HG03521 (cell line): Measurements from ENCODE around the gene RBFOX2.

Experiments used
- ATAC-seq: cut with Tn5 transposase; IDR thresholded peaks from one replicate; pipeline ENCODE4 v1.9.1; 2021; ENCODE audit warnings: mild to moderate bottlenecking, moderate library complexity; ENCODE audit not compliant: unreplicated experiment

RBFOX2 gene

DNA sequence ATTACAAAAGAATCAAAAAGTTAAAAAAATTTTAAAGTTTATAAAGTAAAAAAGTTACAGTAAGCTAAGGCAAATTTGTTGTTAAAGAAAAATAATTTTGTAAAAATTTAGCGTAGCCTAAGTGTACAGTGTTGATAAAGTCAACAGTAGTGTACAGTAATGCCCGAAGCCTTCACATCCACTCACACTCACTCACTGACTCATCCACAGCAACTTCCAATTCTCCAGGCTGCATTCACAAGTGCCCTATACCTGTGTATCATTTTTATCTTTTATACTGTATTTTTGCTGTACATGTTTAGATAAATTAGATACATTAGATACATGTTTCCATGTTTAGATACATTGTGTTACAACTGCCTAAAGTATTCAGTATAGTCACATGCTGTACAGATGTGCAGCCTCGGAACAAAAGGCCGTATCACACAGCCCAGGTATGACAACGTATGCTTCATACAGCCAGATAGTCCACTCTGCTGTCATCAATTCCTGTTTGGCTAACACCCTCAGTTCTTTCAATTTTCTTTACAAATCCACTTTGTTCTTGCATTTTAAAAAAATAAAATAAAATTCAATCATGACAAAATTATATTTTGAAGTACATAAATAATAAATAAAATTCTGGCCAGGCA, 80.7 kb downstream of the RBFOX2 start:
- ATAC-seq, result no peak

GRCh38 chr22:35944458-35944857, 84.2 kb downstream of the RBFOX2 start:
- no peak for ATAC-seq

DNA sequence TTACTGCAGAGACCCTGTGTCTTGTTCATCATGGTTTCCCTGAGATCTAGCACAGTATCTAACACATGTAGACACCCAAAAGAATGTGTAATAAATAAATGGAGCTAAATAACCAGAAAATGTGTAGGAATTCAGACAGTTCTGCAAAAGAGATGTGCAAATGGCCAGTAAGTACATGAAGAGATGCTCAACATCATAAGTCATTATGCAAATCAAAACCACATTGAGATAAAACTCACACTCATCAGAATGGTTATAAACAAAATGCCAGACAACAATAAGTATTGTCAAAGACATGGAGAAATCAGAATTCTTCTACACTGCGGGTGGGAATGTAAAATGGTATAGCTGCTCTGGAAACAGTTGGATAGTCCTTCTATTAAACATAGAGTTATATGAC, 88.5 kb downstream of the RBFOX2 start:
- ATAC-seq, result no peak

DNA sequence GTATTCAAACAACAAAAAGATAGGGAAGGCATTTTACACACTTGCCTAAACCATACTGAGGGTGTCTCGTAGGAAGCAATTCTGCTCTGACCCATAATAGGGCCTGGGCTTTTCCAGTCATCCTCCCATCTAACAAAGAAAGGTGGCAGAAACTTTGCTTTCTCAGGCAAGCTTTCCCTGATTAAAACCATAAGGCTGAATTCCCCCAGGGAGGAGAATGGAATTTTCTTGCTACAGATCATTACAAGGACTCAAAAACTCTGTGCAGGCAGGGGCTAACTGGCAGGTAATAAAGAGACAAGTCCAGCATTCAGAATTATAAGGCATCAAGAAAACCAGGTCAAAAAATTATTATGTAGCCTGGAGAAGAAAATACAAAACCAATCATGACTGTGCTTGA, 90.4 kb downstream of the RBFOX2 start:
- no peak for ATAC-seq

DNA sequence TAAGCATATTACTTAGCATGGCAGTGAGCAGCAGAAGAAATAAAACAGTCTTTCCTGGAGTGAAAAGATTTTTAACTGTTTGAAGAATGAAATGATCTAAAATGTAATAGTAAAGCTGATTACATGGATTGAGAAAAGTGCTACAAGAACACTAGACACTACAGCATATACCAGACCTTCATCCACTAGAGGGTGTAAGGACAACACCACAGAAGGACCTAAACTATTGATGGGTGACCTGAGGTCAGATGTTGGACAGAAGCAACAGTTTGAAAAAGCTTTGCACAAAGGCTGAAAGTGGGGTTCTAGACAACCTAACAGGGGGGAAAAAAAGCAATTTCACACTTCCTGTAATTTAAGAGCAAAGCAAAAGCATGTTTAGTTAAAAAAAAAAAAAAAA, 97.7 kb downstream of the RBFOX2 start:
- no peak for ATAC-seq

DNA sequence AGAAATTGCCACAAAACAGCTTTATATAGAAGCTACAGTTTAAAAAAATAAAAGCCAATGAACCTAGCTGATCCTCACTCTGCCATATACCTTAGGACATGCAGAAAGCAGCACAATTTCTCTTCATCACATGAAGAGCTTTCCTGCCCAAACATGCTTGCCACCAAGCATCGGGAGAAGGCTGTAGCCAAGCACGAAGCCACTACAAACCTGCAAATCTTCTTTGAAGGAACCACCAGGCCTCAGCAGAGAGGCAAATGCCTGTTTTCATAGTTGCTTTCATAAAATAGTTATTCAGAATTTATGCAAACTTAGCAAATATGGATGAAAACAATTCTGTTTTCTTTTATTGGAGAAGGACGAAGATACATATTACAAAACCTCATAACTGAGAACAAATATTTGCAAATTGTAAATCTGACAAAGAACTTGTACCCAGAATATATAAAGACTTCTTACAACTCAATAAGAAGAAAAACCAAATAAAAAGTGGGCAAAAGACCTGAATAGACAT, 100.3 kb downstream of the RBFOX2 start:
- ATAC-seq, result no peak

DNA sequence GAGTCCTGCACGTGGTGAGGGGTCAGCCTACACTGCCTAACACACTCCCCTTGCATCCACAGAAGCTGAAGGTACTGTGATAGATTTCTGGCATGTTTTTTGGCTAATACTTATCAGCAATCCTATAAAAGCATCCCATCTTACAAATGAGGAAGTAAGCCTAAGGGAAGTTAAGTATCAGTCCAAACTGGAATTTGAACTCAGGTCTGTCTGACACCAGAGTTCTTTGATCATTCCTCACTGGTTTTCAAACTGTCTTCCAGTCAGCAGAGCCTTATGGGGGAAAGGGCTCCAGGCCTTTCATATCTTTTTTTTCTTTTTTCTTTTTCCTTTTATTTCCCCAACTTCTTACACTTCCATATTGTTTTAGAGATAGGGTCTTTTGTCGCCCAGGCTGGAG, 105.6 kb downstream of the RBFOX2 start:
- ATAC-seq, result no peak

DNA sequence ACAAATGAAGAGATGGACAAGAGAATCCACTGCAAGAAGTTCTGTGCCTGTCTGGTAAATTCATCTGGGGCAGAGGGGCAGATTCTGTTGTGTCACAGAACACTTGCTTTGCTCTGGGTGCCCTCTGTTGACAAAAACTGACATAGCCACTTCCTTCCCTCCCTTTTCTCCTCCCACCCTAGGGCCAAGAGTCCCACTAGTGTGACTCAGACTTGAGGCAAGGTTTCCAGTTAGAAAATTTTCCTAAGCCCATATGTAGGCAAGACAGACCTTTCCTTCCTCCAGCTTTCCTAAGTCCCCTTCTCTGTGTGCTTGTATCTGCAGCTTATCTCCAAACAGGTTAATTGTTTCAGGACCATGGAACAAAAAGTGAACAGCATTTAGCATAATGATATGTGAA, 106.8 kb downstream of the RBFOX2 start:
- no peak for ATAC-seq

DNA sequence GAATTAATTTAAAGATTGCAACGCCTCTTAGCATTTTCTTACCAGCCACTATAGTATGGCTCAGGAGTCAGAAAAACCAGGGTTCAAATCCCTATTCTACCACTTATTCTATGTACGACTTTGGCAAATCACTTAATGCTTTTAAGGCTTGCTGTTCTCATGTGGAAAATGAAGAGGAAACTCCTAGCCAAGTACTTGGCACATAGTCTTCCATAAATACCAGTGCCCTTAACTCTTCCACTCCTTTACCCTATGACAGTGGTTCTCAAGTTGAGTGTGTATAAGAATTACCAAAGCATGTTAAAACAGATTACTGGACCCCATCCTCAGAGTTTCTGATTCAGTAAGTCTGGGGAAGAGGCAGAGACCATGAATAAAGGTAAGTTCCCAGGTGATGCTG, 107.6 kb downstream of the RBFOX2 start:
- no peak for ATAC-seq

DNA sequence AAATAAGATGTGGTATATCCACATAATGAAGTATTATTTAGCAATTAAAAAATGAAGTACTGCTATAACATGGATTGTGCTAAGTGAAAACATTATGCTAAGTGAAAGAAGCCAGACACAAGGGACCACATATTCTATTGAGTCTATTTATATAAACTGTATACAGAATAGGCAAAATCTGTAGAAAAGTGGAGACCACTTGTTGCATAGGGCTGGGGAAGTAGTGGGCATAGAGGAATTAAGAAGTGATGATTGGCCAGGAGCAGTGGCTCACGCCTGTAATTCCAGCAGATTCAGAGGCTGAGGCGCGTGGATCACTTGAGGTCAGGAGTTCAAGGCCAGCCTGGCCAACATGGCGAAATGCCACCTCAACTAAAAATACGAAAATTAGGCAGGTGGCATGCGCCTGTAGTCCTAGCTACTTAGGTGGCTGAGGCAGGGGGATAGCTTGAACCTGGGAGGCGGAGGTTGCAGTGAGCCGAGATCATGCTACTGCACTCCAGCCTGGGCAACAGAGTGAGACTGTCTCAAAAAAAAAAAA, 109.6 kb downstream of the RBFOX2 start:
- no peak for ATAC-seq

DNA sequence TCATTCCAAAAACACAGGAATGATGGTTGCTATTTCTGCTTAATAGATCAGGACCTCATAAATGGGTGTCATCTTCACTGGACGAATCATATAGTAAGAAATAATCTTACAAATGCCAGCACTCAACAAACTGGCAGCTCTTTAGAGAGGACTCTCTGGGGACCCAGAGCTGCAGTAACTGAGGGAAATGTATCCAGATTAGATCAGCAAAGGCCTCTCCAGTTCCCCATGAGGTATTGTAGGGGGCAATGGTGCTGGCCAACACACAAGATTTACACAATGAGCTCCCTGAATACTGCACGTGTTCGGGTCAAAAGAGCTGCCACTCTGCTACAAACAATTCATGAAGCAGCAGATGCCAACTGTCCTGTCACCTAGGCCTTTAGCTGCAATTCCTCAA, 110.2 kb downstream of the RBFOX2 start:
- no peak for ATAC-seq

GRCh38 chr22:35917651-35918050, 111.0 kb downstream of the RBFOX2 start:
- no peak for ATAC-seq

- no peak for ATAC-seq
Measured at GRCh38 chr22:35915477-35916013, 113.1 kb downstream of the RBFOX2 start.

DNA sequence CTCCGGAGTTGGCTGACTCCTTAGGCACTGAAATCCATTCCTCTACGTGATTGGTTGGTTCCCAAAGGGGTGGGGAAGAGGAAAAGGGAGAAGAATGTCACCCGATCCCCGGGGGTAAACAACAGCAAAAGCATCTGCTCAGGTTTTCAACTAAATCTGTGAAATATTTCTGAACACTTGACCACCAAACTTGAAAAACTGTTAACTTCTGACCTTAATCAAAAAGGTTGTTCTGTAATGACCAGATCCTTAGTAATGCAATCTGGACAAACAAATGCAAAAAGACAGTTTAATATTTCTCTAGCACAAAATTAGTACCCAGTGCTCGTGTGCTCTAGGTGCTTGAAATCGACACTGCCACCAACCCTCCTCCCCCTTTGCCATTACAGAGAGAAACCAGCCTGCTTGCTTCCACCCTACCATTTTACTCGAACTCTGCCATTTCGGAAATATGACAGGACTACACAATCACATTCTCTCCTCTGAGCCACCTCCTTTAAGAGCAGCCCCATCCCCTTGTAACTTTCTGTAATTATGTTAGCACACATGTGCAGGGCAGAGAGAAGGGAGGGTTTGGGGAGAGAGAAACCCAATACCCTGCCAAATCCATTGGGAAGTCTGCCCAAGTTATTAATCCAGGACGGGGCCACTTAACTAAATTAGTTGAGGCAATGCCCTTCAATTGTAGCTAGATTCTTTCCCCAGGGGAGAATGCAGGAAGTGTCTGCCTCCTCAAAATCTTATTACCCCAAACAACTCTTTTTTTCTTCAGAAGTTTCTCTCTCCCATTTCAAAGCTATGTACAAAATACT, 113.8 kb downstream of the RBFOX2 start:
- no peak for ATAC-seq

GRCh38 chr22:35914357-35914664, 114.3 kb downstream of the RBFOX2 start:
- no peak for ATAC-seq

- ATAC-seq, result no peak
Measured at GRCh38 chr22:35913925-35914324, 114.7 kb downstream of the RBFOX2 start.

DNA sequence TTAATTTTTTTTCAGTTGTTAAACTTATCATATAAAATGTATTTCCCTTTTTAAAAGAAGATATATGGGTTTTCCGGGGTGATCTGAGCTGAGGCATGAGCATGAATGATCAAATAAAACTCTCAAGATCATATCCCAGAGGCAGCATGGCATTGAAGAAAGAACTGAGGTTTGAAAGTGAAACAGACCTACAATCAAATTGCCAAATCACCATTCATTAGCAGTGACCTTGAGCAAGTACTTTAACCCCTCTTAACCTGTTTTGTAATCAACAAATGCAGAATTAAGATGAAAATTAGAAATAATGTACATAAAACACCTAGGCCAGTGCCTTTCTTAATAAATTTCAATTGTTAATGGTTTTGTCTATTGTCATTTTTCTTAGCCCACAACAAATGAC, 116.0 kb downstream of the RBFOX2 start:
- no peak for ATAC-seq

DNA sequence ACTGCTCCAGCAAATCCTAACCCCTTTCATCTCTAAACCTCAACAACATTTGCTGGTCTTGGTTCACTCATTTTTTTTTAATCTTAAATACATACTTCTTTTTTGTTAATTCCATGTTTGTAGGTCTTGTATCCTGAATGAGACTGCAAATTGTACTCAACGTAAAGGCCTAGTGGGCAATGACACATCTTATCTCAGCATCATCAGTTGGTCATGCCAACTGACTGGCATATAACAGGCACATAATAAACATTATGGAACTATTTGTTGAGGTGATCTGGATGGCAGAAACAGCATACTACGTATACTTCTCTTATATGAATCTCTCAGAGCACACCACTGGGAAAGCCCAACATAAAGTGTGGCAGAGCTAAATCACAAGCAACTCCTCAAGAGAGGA, 116.7 kb downstream of the RBFOX2 start:
- ATAC-seq, result no peak

DNA sequence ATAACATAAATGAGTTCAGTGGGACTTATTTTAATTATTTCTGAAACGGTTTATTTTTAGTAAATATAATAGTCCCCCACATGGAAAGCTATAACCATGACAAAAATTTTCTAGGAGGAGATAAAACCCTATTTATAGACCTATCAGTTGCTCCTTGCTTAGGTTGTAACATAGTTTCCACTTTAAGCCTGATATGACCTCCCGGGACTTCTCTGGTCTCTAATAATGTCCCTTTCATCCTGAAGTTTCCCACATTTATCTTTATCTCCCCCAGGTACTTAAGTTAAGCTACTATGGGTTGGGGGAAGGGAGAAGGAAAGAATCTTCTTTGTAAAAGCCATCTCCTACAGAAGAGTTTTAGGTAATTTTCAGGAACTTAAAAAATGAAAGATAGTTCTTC, 117.7 kb downstream of the RBFOX2 start:
- ATAC-seq, result no peak

DNA sequence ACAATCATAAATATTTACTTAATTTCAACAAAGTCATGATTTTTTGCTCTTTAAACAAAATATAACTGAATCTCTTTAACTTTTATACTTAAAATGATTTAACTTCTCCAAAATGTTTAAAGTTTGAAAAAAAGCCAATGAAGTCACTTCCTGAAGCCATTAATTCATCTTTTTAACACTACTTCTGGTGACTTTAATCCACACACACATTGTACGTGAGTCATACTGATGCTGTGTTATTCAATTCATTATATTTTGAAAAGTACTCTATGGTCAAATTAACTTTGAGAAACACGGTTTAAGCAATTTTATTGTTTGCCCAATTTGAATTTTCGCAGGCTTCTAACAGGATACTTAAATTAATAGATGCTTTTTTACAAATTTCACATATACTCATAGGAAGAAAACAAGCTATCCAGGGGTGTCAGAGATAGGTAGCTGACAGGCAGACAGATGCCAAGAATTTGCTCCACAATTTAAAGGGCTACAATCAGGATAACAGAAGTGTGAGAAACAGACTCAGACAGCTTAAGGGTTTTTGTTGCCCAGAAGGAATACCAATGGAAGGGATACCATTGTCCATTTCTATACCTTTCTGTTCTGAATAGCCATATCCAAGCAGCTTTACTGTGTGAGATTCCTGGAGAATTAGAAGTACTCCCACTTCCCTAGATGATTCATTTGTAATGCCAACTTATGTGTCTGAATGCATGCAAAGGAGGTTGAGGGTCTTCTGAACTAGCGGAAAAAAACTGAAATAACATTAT, 118.4 kb downstream of the RBFOX2 start:
- no peak for ATAC-seq

DNA sequence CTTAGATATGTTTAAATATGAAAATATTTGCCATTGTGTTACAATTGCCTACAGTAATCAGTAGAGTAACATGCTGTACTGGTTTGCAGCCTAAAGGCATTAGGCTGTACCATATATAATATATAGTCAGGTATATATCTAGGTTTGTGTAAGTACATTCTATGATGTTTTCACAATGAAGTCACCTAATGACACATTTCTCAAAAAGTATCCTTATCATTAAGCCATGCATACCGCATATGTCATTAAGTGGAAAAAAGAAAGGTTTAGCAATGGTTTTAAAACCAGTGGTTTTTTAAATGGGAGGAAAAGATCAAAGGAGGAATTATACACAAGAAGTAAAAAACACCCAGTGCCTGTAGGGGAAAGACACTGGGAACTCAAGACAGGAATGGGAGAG, 122.7 kb downstream of the RBFOX2 start:
- ATAC-seq, result no peak
